ENCODE measurements around the gene TYW1B.

GRCh38 chr7:72538147-72538546, 289.9 kb downstream of the TYW1B start:
- TF ChIP-seq CTCF (IDR thresholded peaks at IDR 0.05) (no peak), POLR2AphosphoS5 (IDR thresholded peaks at IDR 0.05) (no peak), POLR2A (IDR thresholded peaks at IDR 0.05) (no peak), EP300 (IDR thresholded peaks at IDR 0.05) (no peak)
